Left colon (tissue), 2 donors: ENCODE measurements around the gene UBE2L6. TPM values are rescaled to one million over a fixed set of nuclear protein-coding genes. Genes with fewer than 3 reads are reported as not detected.

Experiments
- ATAC-seq: fragments of 200-7000 bp; cut with Tn5 transposase; one replicate; pipeline ENCODE4 v1.9.1; 2020; ENCODE audit warnings: mild to moderate bottlenecking, moderate library complexity
- DNase-seq, 2 donors: peaks; one replicate each; pipeline ENCODE4 v3.0.0-alpha.2; 2020
- intact Hi-C, 2 donors: fragments of 100-400 bp; cut with DNase I in 1 of 2; cut with micrococcal nuclease in 1 of 2; formaldehyde crosslinking; loops; one replicate each; pipeline versions ENCODE4 v1.11.2 to v1.14.0; 2022; cut with DNase I, micrococcal nuclease
- total RNA-seq, 2 donors: library from RNA; stranded (reverse); fragmentation: NEBNext Ultra II Directional; extraction: Animal tissue kit (Norgen Biotek cat#: 25700); gene quantifications; one replicate each; pipeline ENCODE4 v1.2.1, GENCODE V29; 2021
- donor health status: DM: no; HTN: no; CAD: no.
- donor health status: DM: yes; HTN: yes; CAD: no.

UBE2L6 gene
- total RNA-seq, 2 donors from 2014 or later: 27.6 to 47.2 TPM

DNA sequence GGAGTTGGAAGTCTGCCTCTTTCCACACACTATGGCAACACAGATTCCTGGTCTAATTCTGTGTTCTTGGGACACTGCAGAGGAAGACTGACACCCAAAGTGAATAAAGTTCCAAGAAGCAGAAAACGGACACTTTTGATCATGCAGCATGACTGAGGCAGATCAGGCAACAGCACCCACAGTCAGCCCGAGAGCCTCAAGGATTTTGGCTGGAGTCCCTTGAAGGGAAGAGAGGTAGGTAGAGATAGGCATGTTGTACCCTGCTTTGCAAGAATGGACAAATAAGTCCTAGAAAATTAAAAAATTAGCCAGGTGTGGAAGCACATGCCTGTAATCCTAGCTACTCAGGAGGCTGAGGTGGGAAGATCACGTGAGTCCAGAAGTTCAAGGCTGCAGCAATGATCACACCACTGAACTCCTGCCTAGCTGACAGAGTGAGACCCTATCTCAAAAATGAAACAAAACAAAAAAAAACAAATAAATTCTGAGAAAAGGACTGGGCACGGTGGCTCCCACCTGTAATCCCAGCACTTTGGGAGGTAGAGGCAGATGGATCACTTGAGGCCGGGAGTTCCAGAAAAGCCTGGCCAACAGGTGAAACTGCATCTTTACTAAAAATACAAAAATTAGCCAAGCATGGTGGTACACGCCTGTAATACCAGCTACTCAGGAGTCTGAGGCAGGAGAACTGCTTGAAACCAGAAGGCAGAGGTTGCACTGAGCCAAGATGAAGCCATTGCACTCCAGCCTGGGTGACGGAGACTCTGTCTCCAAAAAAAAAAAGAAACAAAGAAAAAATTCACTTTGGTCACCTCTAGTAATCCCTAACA is 58.9 kb downstream of the UBE2L6 start:
- intact Hi-C loops: no loop called here
- ATAC-seq: no peak
- DNase-seq: no peak

GRCh38 chr11:57506522-57506921 is 61.0 kb downstream of the UBE2L6 start:
- no peak for DNase-seq
- intact Hi-C loops: no loop called here
- ATAC-seq: no peak

DNA sequence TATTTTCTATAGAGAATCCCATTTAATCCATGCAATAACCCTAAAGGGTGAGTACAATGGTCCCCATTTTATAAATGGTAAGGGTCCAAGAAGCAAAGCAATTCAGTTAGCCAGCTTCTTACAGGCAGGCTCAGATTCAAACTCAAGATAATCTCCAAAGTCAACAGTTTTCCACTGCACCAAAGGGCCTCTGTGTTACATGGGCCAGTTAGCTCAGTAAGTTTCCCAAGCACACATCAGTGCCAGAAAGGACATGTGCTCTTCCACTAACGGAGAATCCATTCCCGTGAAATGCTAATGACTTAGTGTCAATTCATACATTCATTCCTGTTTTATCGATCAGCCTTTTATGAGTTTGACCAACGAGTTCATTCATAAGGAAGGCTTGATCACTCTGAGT is 63.0 kb downstream of the UBE2L6 start:
- no peak for DNase-seq
- no peak for ATAC-seq
- intact Hi-C loops: no loop called here

DNA sequence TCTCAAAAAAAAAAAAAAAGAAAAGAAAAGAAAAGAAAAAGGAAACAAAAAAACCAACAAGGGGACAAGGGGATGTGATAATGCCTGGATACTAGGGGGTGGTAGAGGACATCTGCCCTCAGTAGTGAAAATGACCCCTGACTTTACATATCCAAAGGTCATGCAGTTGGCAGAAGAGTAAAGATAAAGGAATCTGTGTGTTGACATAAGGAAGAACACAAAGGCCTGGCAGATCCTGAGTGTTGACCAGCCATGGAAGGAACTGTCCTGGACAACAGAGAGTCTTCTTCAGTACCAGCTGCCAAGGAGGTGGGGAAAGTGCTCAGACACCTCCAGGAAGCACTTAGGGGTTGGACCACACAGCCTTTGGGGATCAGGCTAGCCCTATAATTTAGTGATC is 64.6 kb downstream of the UBE2L6 start:
- ATAC-seq (no peak), DNase-seq (no peak)
- intact Hi-C loops: no loop called here

DNA sequence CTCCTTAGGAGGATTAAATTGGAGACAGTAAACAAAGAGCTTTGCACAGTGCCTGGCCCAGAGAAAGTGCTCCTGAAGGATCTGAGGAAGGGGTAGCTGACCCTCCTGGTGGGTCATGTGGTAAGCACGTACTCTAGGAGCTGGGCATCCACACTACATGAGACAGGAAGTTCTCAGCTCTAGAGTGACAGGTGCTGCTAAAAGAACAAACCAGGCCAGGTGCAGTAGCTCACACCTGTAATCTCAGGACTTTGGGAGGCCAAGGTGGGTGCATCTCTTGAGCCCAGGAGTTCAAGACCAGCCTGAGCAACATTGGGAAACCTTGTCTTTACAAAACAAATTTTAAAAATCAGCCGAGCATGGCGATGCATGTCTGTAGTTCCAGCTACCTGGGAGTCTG is 65.1 kb downstream of the UBE2L6 start:
- intact Hi-C loops: no loop called here
- ATAC-seq (no peak), DNase-seq (no peak)

- DNase-seq (no peak), ATAC-seq (no peak)
- intact Hi-C loops: no loop called here
These were observed 65.5 kb downstream of the UBE2L6 start for GRCh38 chr11:57501953-57502352.

Other genes starting within 250 kb of the UBE2L6 start
- 100 to 1,000 TPM; 135 to 191 TPM for gene TNKS1BP1, start 242.7 kb downstream of the UBE2L6 start, total RNA-seq
- gene SSRP1, start 231.8 kb downstream of the UBE2L6 start, total RNA-seq: 10 to 100 TPM; 56.5 to 67.8 TPM
- gene P2RX3, start 229.3 kb downstream of the UBE2L6 start, total RNA-seq: not detected
- not detected for gene PRG3, start 186.5 kb downstream of the UBE2L6 start, total RNA-seq
- gene PRG2, start 177.0 kb downstream of the UBE2L6 start, total RNA-seq: under 1 TPM in 1 of 2 donors, not detected in 1; 0.22 TPM
- gene SLC43A3, start 140.6 kb downstream of the UBE2L6 start, total RNA-seq: 1 to 10 TPM; 6.9 to 9.6 TPM
- gene RTN4RL2, start 107.1 kb downstream of the UBE2L6 start, total RNA-seq: under 1 TPM; 0.67 to 0.98 TPM
- 1 to 10 TPM; 7.1 to 9.6 TPM for gene SLC43A1, start 52.0 kb downstream of the UBE2L6 start, total RNA-seq
- 10 to 100 TPM; 28.6 to 47.4 TPM for gene TIMM10, start 36.9 kb downstream of the UBE2L6 start, total RNA-seq
- gene SMTNL1, start 30.1 kb downstream of the UBE2L6 start, total RNA-seq: not detected
- 10 to 100 TPM; 34.6 to 78.6 TPM for gene SERPING1, start 30.0 kb upstream of the UBE2L6 start, total RNA-seq
- 1 to 10 TPM in 1 of 2 donors, under 1 TPM in 1; 0.58 to 1.2 TPM for gene YPEL4, start 82.2 kb upstream of the UBE2L6 start, total RNA-seq
- 10 to 100 TPM; 11.4 to 11.8 TPM for gene CLP1, start 90.1 kb upstream of the UBE2L6 start, total RNA-seq
- 10 to 100 TPM; 74.4 to 90.6 TPM for gene ZDHHC5, start 100.4 kb upstream of the UBE2L6 start, total RNA-seq
- 10 to 100 TPM; 10.4 to 12.1 TPM for gene MED19, start 144.5 kb upstream of the UBE2L6 start, total RNA-seq
- gene TMX2, start 144.9 kb upstream of the UBE2L6 start, total RNA-seq: 100 to 1,000 TPM in 1 of 2 donors, 10 to 100 TPM in 1; 93.4 to 132 TPM
- 10 to 100 TPM; 64.0 to 77.4 TPM for gene SELENOH, start 173.8 kb upstream of the UBE2L6 start, total RNA-seq
- gene BTBD18, start 184.1 kb upstream of the UBE2L6 start, total RNA-seq: not detected
- gene CTNND1, start 194.1 kb upstream of the UBE2L6 start, total RNA-seq: 100 to 1,000 TPM; 458 to 553 TPM